Measurements from ENCODE around the gene PERM1. TPM values are rescaled to one million over a fixed set of nuclear protein-coding genes. Genes with fewer than 3 reads are reported as not detected.

PERM1 gene
- total and polyA plus RNA-seq, 7 donors: 13.9 to 249 (median 80.3) TPM

DNA sequence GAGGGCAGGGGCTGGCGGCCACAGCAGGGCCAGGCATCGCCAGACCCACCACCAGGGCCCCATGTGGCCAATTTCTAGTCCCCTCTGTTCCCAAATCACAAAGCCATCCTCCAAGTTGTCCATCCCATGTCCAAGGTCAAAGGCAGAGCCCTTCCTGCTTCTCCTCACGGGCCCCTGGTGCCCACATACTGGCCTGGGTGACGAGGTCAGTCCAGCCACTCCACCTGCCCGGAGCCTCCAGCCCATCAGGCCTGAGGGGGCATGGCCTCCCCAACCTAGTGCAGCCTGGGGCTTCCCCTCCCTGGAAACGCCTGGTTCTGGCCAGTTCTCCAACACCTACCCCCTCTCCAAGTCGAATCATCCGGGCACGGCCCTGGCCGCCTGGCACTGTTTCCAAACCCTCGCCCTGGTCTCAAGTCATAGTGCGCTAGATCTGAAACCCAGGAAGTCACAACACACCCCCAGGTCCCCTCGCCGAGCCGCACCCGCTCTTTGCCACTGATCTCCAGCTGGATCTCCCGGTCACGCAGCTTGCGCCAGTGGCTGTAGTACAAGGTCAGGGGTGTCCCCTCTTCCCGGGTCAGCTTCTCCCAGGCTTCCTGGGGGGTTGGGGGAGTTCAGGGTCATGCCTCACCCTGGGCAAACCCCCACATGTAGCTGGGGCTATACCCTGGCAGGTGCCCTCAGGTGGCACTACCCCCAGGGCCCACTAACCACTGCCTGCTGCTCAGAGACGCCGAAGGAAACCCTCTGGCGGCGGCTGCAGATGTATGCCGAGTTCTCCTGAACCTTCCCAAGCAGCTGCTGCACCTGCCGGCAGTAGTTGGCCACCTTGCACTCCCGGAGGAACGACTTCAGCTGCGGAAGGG, 36.0 kb downstream of the PERM1 start:
- H3K9me3 ChIP-seq: no peaks in the 10 kb centered on the region
- 82 to 86% (median 86%) methylated on average over 27 to 29 of the region's 29 CpGs for WGBS, 3 donors
- H3K4me1 ChIP-seq: peaks cover 7% of the 10 kb centered on the region
- no peak overlapping the region for H3K27ac ChIP-seq
- H3K4me3 ChIP-seq: no peak overlapping the region
- peaks cover 0 to 62% of the 10 kb centered on the region in 2 donors for H3K36me3 ChIP-seq (ENCODE audit: insufficient read depth in 1 of 2, low read depth in 1 of 2)
- H3K27me3 ChIP-seq (ENCODE audit: insufficient read depth in 3 of 3, low read length in 2 of 3): peaks cover 0 to 29% (median 18%) of the 10 kb centered on the region in 3 donors
- no peak for DNase-seq
- intact Hi-C loops (cut with DNase I): no loop called here
- no peak for ATAC-seq
- TF ChIP-seq, protein P1, sequence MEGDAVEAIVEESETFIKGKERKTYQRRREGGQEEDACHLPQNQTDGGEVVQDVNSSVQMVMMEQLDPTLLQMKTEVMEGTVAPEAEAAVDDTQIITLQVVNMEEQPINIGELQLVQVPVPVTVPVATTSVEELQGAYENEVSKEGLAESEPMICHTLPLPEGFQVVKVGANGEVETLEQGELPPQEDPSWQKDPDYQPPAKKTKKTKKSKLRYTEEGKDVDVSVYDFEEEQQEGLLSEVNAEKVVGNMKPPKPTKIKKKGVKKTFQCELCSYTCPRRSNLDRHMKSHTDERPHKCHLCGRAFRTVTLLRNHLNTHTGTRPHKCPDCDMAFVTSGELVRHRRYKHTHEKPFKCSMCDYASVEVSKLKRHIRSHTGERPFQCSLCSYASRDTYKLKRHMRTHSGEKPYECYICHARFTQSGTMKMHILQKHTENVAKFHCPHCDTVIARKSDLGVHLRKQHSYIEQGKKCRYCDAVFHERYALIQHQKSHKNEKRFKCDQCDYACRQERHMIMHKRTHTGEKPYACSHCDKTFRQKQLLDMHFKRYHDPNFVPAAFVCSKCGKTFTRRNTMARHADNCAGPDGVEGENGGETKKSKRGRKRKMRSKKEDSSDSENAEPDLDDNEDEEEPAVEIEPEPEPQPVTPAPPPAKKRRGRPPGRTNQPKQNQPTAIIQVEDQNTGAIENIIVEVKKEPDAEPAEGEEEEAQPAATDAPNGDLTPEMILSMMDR (IDR thresholded peaks at IDR 0.05): no peak

- H3K4me1 ChIP-seq: peaks cover 16% of the 10 kb centered on the region
- H3K27me3 ChIP-seq (ENCODE audit: insufficient read depth in 3 of 3, low read length in 2 of 3): peaks cover 0 to 40% (median 23%) of the 10 kb centered on the region in 3 donors
- H3K36me3 ChIP-seq (ENCODE audit: insufficient read depth in 1 of 2, low read depth in 1 of 2): peaks cover 0 to 50% of the 10 kb centered on the region in 2 donors
- intact Hi-C loops (cut with DNase I): no loop called here
- H3K27ac ChIP-seq: no peak overlapping the region
- no peak overlapping the region for H3K4me3 ChIP-seq
- TF ChIP-seq, protein P1 (IDR thresholded peaks at IDR 0.05): no peak
- WGBS, 3 donors: 62 to 69% (median 68%) methylated on average over 26 to 28 of the region's 28 CpGs
- DNase-seq (no peak), ATAC-seq (no peak)
- no peaks in the 10 kb centered on the region for H3K9me3 ChIP-seq
Measured at GRCh38 chr1:944341-945325, 37.3 kb downstream of the PERM1 start.

DNA sequence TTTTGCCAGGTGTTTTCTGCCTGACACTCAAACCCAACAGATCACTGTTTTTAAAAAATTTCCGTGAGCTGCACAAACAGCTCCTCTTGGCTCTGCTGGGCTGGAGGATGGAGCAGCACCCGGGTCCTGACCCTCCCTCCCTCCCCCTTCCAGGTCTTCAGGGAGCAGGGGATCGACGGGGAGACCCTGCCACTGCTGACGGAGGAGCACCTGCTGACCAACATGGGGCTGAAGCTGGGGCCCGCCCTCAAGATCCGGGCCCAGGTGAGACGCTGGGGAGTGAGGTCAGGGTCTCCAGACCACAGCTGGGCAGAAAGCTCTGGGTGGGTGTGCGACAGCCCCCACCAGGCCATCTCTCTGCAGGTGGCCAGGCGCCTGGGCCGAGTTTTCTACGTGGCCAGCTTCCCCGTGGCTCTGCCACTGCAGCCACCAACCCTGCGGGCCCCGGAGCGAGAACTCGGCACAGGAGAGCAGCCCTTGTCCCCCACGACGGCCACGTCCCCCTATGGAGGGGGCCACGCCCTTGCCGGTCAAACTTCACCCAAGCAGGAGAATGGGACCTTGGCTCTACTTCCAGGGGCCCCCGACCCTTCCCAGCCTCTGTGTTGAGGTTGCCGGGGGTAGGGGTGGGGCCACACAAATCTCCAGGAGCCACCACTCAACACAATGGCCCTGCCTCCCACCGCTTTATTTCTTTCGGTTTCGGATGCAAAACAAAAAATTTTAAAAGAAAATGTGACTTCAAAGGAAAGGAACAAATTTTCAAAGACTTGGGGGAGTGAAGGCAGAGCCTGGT, 38.1 kb downstream of the PERM1 start:
- no peak overlapping the region for H3K27ac ChIP-seq
- intact Hi-C loops (cut with DNase I): no loop called here
- H3K27me3 ChIP-seq (ENCODE audit: insufficient read depth in 3 of 3, low read length in 2 of 3): peaks cover 0 to 48% (median 28%) of the 10 kb centered on the region in 3 donors
- DNase-seq: no peak
- H3K4me1 ChIP-seq: peaks cover 18% of the 10 kb centered on the region
- no peaks in the 10 kb centered on the region for H3K9me3 ChIP-seq
- TF ChIP-seq, protein P1 (IDR thresholded peaks at IDR 0.05): no peak
- 74 to 78% (median 78%) methylated on average over 24 to 27 of the region's 27 CpGs for WGBS, 3 donors
- H3K36me3 ChIP-seq (ENCODE audit: insufficient read depth in 1 of 2, low read depth in 1 of 2): peaks cover 0 to 41% of the 10 kb centered on the region in 2 donors
- H3K4me3 ChIP-seq: no peak overlapping the region
- peak in 1 of 4 donors; percentile 1 for ATAC-seq

GRCh38 chr1:942864-943533, 38.9 kb downstream of the PERM1 start:
- DNase-seq (no peak), ATAC-seq (peak in 2 of 4 donors; percentile 4 to 10)
- TF ChIP-seq, protein P1 (IDR thresholded peaks at IDR 0.05): no peak
- H3K9me3 ChIP-seq: no peaks in the 10 kb centered on the region
- peak overlapping the region; percentile 62 for H3K4me3 ChIP-seq
- H3K27me3 ChIP-seq (ENCODE audit: insufficient read depth in 3 of 3, low read length in 2 of 3): peaks cover 0 to 55% (median 28%) of the 10 kb centered on the region in 3 donors
- intact Hi-C loops (cut with DNase I): no loop called here
- peaks cover 0 to 34% of the 10 kb centered on the region in 2 donors for H3K36me3 ChIP-seq (ENCODE audit: insufficient read depth in 1 of 2, low read depth in 1 of 2)
- WGBS, 3 donors: 12 to 17% (median 12%) methylated on average over 19 to 27 of the region's 27 CpGs
- peaks cover 18% of the 10 kb centered on the region for H3K4me1 ChIP-seq
- H3K27ac ChIP-seq: no peak overlapping the region
